ENCODE data around the gene SUSD4.

The SUSD4 gene

GRCh38 chr1:223304931-223305330, 59.0 kb downstream of the SUSD4 start:
- DNase-seq: no peak
- TF ChIP-seq, protein P1, sequence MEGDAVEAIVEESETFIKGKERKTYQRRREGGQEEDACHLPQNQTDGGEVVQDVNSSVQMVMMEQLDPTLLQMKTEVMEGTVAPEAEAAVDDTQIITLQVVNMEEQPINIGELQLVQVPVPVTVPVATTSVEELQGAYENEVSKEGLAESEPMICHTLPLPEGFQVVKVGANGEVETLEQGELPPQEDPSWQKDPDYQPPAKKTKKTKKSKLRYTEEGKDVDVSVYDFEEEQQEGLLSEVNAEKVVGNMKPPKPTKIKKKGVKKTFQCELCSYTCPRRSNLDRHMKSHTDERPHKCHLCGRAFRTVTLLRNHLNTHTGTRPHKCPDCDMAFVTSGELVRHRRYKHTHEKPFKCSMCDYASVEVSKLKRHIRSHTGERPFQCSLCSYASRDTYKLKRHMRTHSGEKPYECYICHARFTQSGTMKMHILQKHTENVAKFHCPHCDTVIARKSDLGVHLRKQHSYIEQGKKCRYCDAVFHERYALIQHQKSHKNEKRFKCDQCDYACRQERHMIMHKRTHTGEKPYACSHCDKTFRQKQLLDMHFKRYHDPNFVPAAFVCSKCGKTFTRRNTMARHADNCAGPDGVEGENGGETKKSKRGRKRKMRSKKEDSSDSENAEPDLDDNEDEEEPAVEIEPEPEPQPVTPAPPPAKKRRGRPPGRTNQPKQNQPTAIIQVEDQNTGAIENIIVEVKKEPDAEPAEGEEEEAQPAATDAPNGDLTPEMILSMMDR (IDR thresholded peaks at IDR 0.05; ENCODE audit: low read depth, low read length): no peak
- H3K9me3 ChIP-seq: no peaks in the 10 kb centered on the region
- H3K36me3 ChIP-seq: no peaks in the 10 kb centered on the region
- no peaks in the 10 kb centered on the region for H3K4me1 ChIP-seq
- H3K27me3 ChIP-seq: no peaks in the 10 kb centered on the region; the same call in 1 of the 2 replicates
- no peak overlapping the region for H3K4me3 ChIP-seq (ENCODE audit: low read depth, low read length)

GRCh38 chr1:223301371-223301770, 62.6 kb downstream of the SUSD4 start:
- H3K4me3 ChIP-seq (ENCODE audit: low read depth, low read length): no peak overlapping the region
- H3K27me3 ChIP-seq: no peaks in the 10 kb centered on the region
- no peak for DNase-seq
- TF ChIP-seq, protein P1 (IDR thresholded peaks at IDR 0.05; ENCODE audit: low read depth, low read length): no peak
- no peaks in the 10 kb centered on the region for H3K9me3 ChIP-seq
- no peaks in the 10 kb centered on the region for H3K36me3 ChIP-seq
- H3K4me1 ChIP-seq: no peaks in the 10 kb centered on the region

DNA sequence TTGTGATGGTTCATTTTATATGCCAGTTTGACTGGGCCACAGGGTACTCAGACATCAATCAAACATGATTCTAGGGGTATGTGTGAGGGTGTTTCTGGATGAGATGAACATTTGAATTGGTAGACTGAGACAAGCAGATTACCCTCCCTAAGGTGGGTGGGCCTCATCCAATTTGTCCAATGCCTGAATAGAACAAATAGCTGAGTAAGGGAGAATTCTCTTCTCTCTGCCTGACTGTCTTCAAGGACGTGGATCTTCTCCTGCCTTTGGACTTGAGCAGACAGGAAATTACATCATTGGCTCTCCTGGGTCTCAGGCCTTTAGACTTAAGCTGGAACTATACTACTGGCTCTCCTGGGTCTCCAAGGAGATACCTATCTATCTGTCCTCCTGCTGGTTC, 64.4 kb downstream of the SUSD4 start:
- Histone ChIP-seq H3K36me3 (no peaks in the 10 kb centered on the region), H3K9me3 (no peaks in the 10 kb centered on the region), H3K27me3 (no peaks in the 10 kb centered on the region), H3K4me3 (ENCODE audit: low read depth, low read length) (no peak overlapping the region), H3K4me1 (no peaks in the 10 kb centered on the region)
- no peak for DNase-seq
- TF ChIP-seq, protein P1 (IDR thresholded peaks at IDR 0.05; ENCODE audit: low read depth, low read length): no peak

DNA sequence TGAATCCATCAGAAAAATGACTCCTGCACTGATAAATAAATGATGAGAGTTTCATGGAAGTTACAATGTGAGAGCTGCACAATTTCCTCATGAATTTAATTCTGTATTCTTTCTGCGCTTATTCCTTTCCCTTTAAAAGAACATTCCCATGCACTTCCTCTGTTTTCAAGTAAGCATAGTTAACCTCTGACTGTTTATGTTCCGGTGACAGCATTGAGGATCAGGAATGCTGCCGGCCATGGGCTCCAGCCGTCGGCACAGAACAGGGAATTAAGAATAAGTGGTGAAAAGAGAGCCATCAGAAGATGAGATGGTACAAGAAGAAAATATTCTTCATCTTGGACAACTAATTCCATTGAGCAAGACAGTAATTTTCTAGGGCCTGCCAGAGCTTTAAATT, 65.3 kb downstream of the SUSD4 start:
- H3K4me1 ChIP-seq: no peaks in the 10 kb centered on the region
- no peaks in the 10 kb centered on the region for H3K36me3 ChIP-seq
- H3K4me3 ChIP-seq (ENCODE audit: low read depth, low read length): no peak overlapping the region
- no peaks in the 10 kb centered on the region for H3K9me3 ChIP-seq
- DNase-seq: no peak
- no peaks in the 10 kb centered on the region for H3K27me3 ChIP-seq
- TF ChIP-seq, protein P1 (IDR thresholded peaks at IDR 0.05; ENCODE audit: low read depth, low read length): no peak

GRCh38 chr1:223297800-223298199, 66.2 kb downstream of the SUSD4 start:
- Histone ChIP-seq H3K4me1 (no peaks in the 10 kb centered on the region), H3K27me3 (no peaks in the 10 kb centered on the region), H3K9me3 (no peaks in the 10 kb centered on the region), H3K4me3 (ENCODE audit: low read depth, low read length) (no peak overlapping the region), H3K36me3 (no peaks in the 10 kb centered on the region)
- TF ChIP-seq, protein P1 (IDR thresholded peaks at IDR 0.05; ENCODE audit: low read depth, low read length): no peak
- no peak for DNase-seq

GRCh38 chr1:223291796-223292195, 72.2 kb downstream of the SUSD4 start:
- H3K4me1 ChIP-seq: no peaks in the 10 kb centered on the region
- no peaks in the 10 kb centered on the region for H3K9me3 ChIP-seq
- TF ChIP-seq, protein P1 (IDR thresholded peaks at IDR 0.05; ENCODE audit: low read depth, low read length): no peak
- no peaks in the 10 kb centered on the region for H3K36me3 ChIP-seq
- no peak overlapping the region for H3K4me3 ChIP-seq (ENCODE audit: low read depth, low read length)
- no peak for DNase-seq
- no peaks in the 10 kb centered on the region for H3K27me3 ChIP-seq
